DND-41 (cell line): Measurements from ENCODE around the gene AFF2.
A peak's percentile ranks its signal among the peaks of the same experiment; 100 is the strongest.

ENCODE experiments used
- ATAC-seq: fragments of 200-7000 bp; cut with Tn5 transposase; 3 replicates; pipeline ENCODE4 v1.9.1; 2021; ENCODE audit warnings: low read depth; ENCODE audit not compliant: insufficient read depth
- DNase-seq: peaks from one replicate; pipeline ENCODE4 v3.0.0-alpha.2; 2020
- H2AFZ ChIP-seq: 2 replicates; pipeline ENCODE4 v1.6.0; 2012; ENCODE audit warnings: low read depth, low read length
- H3K27ac ChIP-seq: 2 replicates; pipeline ENCODE4 v1.5.1; 2012; ENCODE audit warnings: low read length, inconsistent platforms
- H3K27me3 ChIP-seq: fragments of 200-600 bp; sonication (generic); 2 replicates; pipeline ENCODE4 v1.6.0; 2012; ENCODE audit warnings: low read length, mild to moderate bottlenecking, inconsistent platforms; ENCODE audit not compliant: insufficient read depth, poor library complexity
- H3K36me3 ChIP-seq: 2 replicates; pipeline ENCODE4 v1.5.1; 2012; ENCODE audit warnings: low read length, inconsistent platforms; ENCODE audit not compliant: insufficient read depth
- H3K4me1 ChIP-seq: 2 replicates; pipeline ENCODE4 v1.5.1; 2012; ENCODE audit warnings: mild to moderate bottlenecking, low read length; ENCODE audit not compliant: insufficient read depth
- H3K4me2 ChIP-seq: 2 replicates; pipeline ENCODE4 v1.6.0; 2012; ENCODE audit warnings: mild to moderate bottlenecking, moderate library complexity, low read length, inconsistent platforms; ENCODE audit not compliant: insufficient read depth
- H3K4me3 ChIP-seq, 2 experiments: fragments of 200-600 bp in 1 of 2; shearing (Covaris generic) in 1 of 2; 2 replicates each; pipeline ENCODE4 v1.5.1; 2012 to 2016; ENCODE audit warnings: inconsistent platforms in 2 of 2, low read length in 2 of 2, mild to moderate bottlenecking in 2 of 2, low read depth in 1 of 2, moderate library complexity in 1 of 2
- H3K79me2 ChIP-seq: 2 replicates; pipeline ENCODE4 v1.6.0; 2012; ENCODE audit warnings: low read length, inconsistent platforms; ENCODE audit not compliant: insufficient read depth
- H3K9ac ChIP-seq: 2 replicates; pipeline ENCODE4 v1.6.0; 2012; ENCODE audit warnings: low read depth, mild to moderate bottlenecking, inconsistent platforms, low read length, moderate library complexity
- H3K9me3 ChIP-seq: 2 replicates; pipeline ENCODE4 v1.5.1; 2012; ENCODE audit warnings: low read length, moderate library complexity, mild to moderate bottlenecking, inconsistent platforms; ENCODE audit not compliant: insufficient read depth, severe bottlenecking
- H4K20me1 ChIP-seq: 2 replicates; pipeline ENCODE4 v1.6.0; 2012; ENCODE audit warnings: low read length; ENCODE audit not compliant: insufficient read depth
- CTCF ChIP-seq: IDR thresholded peaks from 2 replicates; pipeline ENCODE4 v1.5.1; 2012; ENCODE audit warnings: borderline replicate concordance, low read length, moderate library complexity, mild to moderate bottlenecking; ENCODE audit not compliant: poor library complexity, severe bottlenecking; ENCODE audit errors: extremely low read depth
- EZH2 ChIP-seq: IDR thresholded peaks from 3 replicates; pipeline ENCODE4 v1.6.1; 2012; ENCODE audit warnings: borderline replicate concordance, low read depth, mild to moderate bottlenecking, moderate library complexity, low read length, inconsistent platforms; ENCODE audit not compliant: severe bottlenecking

AFF2 gene

GRCh38 chrX:148618470-148619445, 118.3 kb downstream of the AFF2 start:
- no peak for TF ChIP-seq CTCF
- Histone ChIP-seq H3K4me2 (no peak overlapping the region), H3K79me2 (peaks cover 20% of the 10 kb centered on the region), H3K27ac (no peak overlapping the region), H3K36me3 (no peaks in the 10 kb centered on the region), H4K20me1 (no peaks in the 10 kb centered on the region; the same call in 1 of the 2 replicates), H3K9ac (no peak overlapping the region), H3K9me3 (no peaks in the 10 kb centered on the region), H3K4me3 (no peak overlapping the region), H2AFZ (no peak overlapping the region), H3K4me1 (peaks cover 15% of the 10 kb centered on the region), H3K27me3 (no peaks in the 10 kb centered on the region)
- no peak for DNase-seq
- no peak for ATAC-seq

DNA sequence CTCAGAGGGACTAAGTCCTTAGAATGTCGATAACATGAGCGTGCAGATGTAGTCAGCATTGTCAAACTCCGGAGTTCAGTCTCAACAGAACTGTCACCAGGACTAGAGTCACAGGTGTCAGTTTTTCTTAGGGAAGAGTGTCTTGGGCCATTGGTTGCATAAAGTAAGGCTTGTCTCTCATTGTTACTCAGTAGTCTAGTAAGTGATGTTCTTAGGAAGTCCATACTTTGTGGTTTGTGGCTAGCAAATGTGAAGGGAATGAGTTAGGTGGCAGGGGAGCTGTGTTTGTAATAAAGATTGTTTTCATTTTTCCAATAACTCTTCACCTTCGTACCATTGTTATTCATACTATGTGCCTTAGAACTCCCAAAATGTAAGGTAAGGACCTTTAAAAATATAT, 119.6 kb downstream of the AFF2 start:
- Histone ChIP-seq H3K27ac (no peak overlapping the region), H3K4me1 (peaks cover 15% of the 10 kb centered on the region), H3K4me3 (no peak overlapping the region), H4K20me1 (peaks cover under 1% of the 10 kb centered on the region; the same call in 1 of the 2 replicates), H3K27me3 (no peaks in the 10 kb centered on the region), H3K79me2 (peaks cover 24% of the 10 kb centered on the region), H2AFZ (no peak overlapping the region), H3K9me3 (no peaks in the 10 kb centered on the region), H3K9ac (no peak overlapping the region), H3K4me2 (no peak overlapping the region), H3K36me3 (no peaks in the 10 kb centered on the region)
- DNase-seq (no peak), ATAC-seq (peak; percentile 67)
- TF ChIP-seq CTCF (no peak), EZH2 (no peak)

DNA sequence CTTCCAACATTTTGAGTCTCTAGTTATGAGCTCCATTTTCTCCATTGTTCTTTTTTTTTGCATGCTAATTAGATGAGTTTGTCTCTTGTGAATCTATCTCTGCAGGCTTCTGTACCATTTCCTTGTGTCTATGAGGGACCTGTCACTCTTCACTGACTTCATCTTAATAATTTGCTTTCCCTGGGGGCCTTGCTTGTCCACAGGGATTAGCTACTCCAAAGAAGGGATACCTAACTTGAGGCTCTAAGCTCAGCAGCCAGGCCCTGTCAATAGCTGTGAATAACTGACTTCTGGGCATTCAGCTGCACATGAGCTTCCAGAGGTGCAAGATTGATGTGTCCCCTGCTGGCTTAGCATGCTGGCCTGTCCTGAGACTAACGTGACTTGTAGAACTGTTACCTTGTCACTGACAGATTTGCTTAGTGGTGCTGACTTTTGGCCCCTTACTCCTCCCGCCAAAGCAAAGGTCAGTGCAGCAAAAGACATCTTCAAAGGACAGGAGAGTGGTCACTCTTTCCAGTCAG, 124.6 kb downstream of the AFF2 start:
- Histone ChIP-seq H3K9ac (no peak overlapping the region), H2AFZ (no peak overlapping the region), H3K4me1 (peaks cover 4% of the 10 kb centered on the region), H3K36me3 (no peaks in the 10 kb centered on the region), H3K4me2 (no peak overlapping the region), H3K27ac (no peak overlapping the region), H3K79me2 (peaks cover 26% of the 10 kb centered on the region), H3K9me3 (no peaks in the 10 kb centered on the region), H3K4me3 (no peak overlapping the region), H4K20me1 (peaks cover 2% of the 10 kb centered on the region; the same call in 1 of the 2 replicates), H3K27me3 (no peaks in the 10 kb centered on the region)
- TF ChIP-seq EZH2 (no peak), CTCF (no peak)
- DNase-seq (no peak), ATAC-seq (no peak)
